Measurements from ENCODE around the gene CYP2A7. TPM values are rescaled to one million over a fixed set of nuclear protein-coding genes. Genes with fewer than 3 reads are reported as not detected.
"Not testable (repeated sequence)": the region's sequence is repeated elsewhere in the genome, so short reads cannot be mapped to it uniquely, and the experiment has no call there.

Gene CYP2A7
- total RNA-seq, 1 donor from 2014 or later, result 1.7 TPM

- Histone ChIP-seq H3K4me1 (peaks cover 13% of the 10 kb centered on the region), H3K36me3 (no peaks in the 10 kb centered on the region), H3K27me3 (no peaks in the 10 kb centered on the region), H3K4me3 (no peak overlapping the region), H3K9me3 (no peaks in the 10 kb centered on the region), H3K27ac (no peak overlapping the region)
- TF ChIP-seq CTCF (IDR thresholded peaks at IDR 0.05), result no peak
- no peak for DNase-seq
- no peak for ATAC-seq
- intact Hi-C loops (cut with DNase I), result no loop called here
Measured at GRCh38 chr19:40827386-40828247, 54.4 kb downstream of the CYP2A7 start.

GRCh38 chr19:40826699-40827385, 55.2 kb downstream of the CYP2A7 start:
- H3K4me1 ChIP-seq, result peaks cover 13% of the 10 kb centered on the region
- H3K4me3 ChIP-seq; H3K9me3 ChIP-seq; H3K36me3 ChIP-seq; H3K27ac ChIP-seq; H3K27me3 ChIP-seq; intact Hi-C loops (cut with DNase I); DNase-seq: not testable (repeated sequence)
- ATAC-seq, result peak; percentile 56

GRCh38 chr19:40826312-40826698, 55.7 kb downstream of the CYP2A7 start:
- H3K27me3 ChIP-seq; H3K27ac ChIP-seq; DNase-seq; H3K9me3 ChIP-seq; H3K4me3 ChIP-seq; intact Hi-C loops (cut with DNase I); ATAC-seq; H3K4me1 ChIP-seq; H3K36me3 ChIP-seq: not testable (repeated sequence)

- DNase-seq; H3K27me3 ChIP-seq; H3K36me3 ChIP-seq; H3K4me1 ChIP-seq; H3K9me3 ChIP-seq; H3K27ac ChIP-seq; H3K4me3 ChIP-seq; ATAC-seq; intact Hi-C loops (cut with DNase I): not testable (repeated sequence)
Measured at GRCh38 chr19:40825460-40826095, 56.5 kb downstream of the CYP2A7 start.

Other genes with a start within 250 kb of the CYP2A7 start
- 19.5 TPM for gene NUMBL, start 191.6 kb downstream of the CYP2A7 start, total RNA-seq
- 43.6 TPM for gene COQ8B, start 165.3 kb downstream of the CYP2A7 start, total RNA-seq
- 51.6 TPM for gene ITPKC, start 165.1 kb downstream of the CYP2A7 start, total RNA-seq
- gene ACTMAP, start 131.8 kb downstream of the CYP2A7 start, total RNA-seq, result 18.5 TPM
- gene SNRPA, start 131.0 kb downstream of the CYP2A7 start, total RNA-seq, result 51.7 TPM
- not detected for gene MIA, start 106.7 kb downstream of the CYP2A7 start, total RNA-seq
- gene RAB4B, start 104.0 kb downstream of the CYP2A7 start, total RNA-seq, result 45.4 TPM
- gene EGLN2, start 83.0 kb downstream of the CYP2A7 start, total RNA-seq, result 173 TPM
- gene CYP2A6, start 31.8 kb downstream of the CYP2A7 start, total RNA-seq, result not detected
- gene CYP2B6, start 109.1 kb upstream of the CYP2A7 start, total RNA-seq, result 1.9 TPM
- not detected for gene CYP2A13, start 206.2 kb upstream of the CYP2A7 start, total RNA-seq
- not detected for gene CYP2F1, start 232.2 kb upstream of the CYP2A7 start, total RNA-seq